Measurements from ENCODE around the gene MPST.

DNA sequence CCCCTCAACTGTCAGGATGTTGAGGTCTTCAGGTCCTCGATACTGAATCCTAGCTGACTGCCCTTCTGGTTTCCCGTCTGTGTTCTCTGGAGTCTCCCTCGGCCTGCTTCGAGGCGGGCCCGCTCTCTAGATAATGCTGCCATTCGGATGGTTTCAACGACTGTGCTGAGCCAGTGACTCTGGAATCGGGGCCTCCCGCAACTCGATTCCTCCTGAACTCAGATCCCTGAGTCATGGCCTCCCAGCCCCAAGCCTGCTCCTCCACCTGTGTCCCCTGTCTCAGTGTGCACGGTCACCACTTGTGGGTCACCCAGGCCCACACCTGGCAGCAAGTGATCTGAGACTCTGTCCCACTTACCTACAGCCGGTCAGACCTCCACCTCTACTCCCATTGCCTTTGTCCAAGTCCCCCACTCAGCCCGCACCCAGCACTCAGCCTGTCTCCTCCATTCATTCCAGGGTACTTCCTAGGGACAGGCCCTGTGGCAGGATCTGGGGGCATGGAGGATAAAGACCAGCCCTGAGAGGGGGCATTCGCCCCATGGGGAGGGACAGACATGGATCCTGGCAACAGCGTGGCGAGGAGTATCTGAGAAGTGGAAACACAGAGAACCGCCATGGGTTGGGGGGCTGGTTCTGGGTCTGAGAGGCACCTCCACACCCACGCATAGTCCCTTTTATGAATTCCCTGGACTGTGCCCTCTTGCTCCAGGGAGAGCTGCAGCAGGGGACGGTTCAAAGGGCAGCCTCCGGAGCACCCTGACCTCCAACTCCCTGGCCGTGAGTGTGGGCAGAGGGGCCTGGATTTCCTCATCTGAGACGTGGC lies 14.3 kb downstream of the MPST start:
- no peak for TF ChIP-seq CTCF (IDR thresholded peaks at IDR 0.05)
- peak in 1 of 2 donors; percentile 41 for TF ChIP-seq POLR2A (IDR thresholded peaks at IDR 0.05)
